ENCODE data around the gene NDUFS7. TPM values are rescaled to one million over a fixed set of nuclear protein-coding genes. Genes with fewer than 3 reads are reported as not detected.

The NDUFS7 gene
- total RNA-seq, 1 donor from 2014 or later: 76.7 TPM

- no peak for DNase-seq
- ATAC-seq: no peak
- H3K36me3 ChIP-seq: peaks cover 63% of the 10 kb centered on the region
Observed at GRCh38 chr19:1390890-1391423, 7.2 kb downstream of the NDUFS7 start.

GRCh38 chr19:1392407-1392806, 8.7 kb downstream of the NDUFS7 start:
- no peak for DNase-seq
- ATAC-seq: no peak
- no peak overlapping the region for H3K4me3 ChIP-seq
- no peaks in the 10 kb centered on the region for H3K9me3 ChIP-seq
- TF ChIP-seq CTCF (IDR thresholded peaks at IDR 0.05): no peak
- no peak overlapping the region for H3K27ac ChIP-seq
- H3K27me3 ChIP-seq (ENCODE audit: low read depth): no peaks in the 10 kb centered on the region
- intact Hi-C loops (cut with DNase I): no loop called here
- H3K36me3 ChIP-seq: peaks cover 63% of the 10 kb centered on the region
- no peaks in the 10 kb centered on the region for H3K4me1 ChIP-seq

More at GRCh38 chr19:1390890-1391423, 7.2 kb downstream of the NDUFS7 start:
- intact Hi-C loops (cut with DNase I): no loop called here
- no peak for TF ChIP-seq CTCF (IDR thresholded peaks at IDR 0.05)
- H3K27me3 ChIP-seq (ENCODE audit: low read depth): no peaks in the 10 kb centered on the region
- peaks cover 3% of the 10 kb centered on the region for H3K4me1 ChIP-seq
- no peak overlapping the region for H3K4me3 ChIP-seq
- no peak overlapping the region for H3K27ac ChIP-seq
- no peaks in the 10 kb centered on the region for H3K9me3 ChIP-seq

- Histone ChIP-seq H3K36me3 (peaks cover 60% of the 10 kb centered on the region), H3K4me1 (no peaks in the 10 kb centered on the region), H3K4me3 (no peak overlapping the region), H3K27ac (no peak overlapping the region), H3K27me3 (ENCODE audit: low read depth) (no peaks in the 10 kb centered on the region), H3K9me3 (no peaks in the 10 kb centered on the region)
- DNase-seq (no peak), ATAC-seq (no peak)
- intact Hi-C loops (cut with DNase I): no loop called here
- TF ChIP-seq CTCF (IDR thresholded peaks at IDR 0.05): no peak
Observed at GRCh38 chr19:1392939-1393530, 9.3 kb downstream of the NDUFS7 start.

- H3K27me3 ChIP-seq (ENCODE audit: low read depth): no peaks in the 10 kb centered on the region
- intact Hi-C loops (cut with DNase I): no loop called here
- DNase-seq: no peak
- no peak overlapping the region for H3K4me3 ChIP-seq
- H3K36me3 ChIP-seq: peaks cover 52% of the 10 kb centered on the region
- ATAC-seq: no peak
- TF ChIP-seq CTCF (IDR thresholded peaks at IDR 0.05): no peak
- H3K4me1 ChIP-seq: no peaks in the 10 kb centered on the region
- H3K27ac ChIP-seq: no peak overlapping the region
- H3K9me3 ChIP-seq: no peaks in the 10 kb centered on the region
Observed at GRCh38 chr19:1393841-1394240, 10.1 kb downstream of the NDUFS7 start.

GRCh38 chr19:1394252-1395193, 10.8 kb downstream of the NDUFS7 start:
- peaks cover 45% of the 10 kb centered on the region for H3K36me3 ChIP-seq
- intact Hi-C loops (cut with DNase I): no loop called here
- no peak overlapping the region for H3K27ac ChIP-seq
- H3K27me3 ChIP-seq (ENCODE audit: low read depth): peaks cover 3% of the 10 kb centered on the region
- H3K9me3 ChIP-seq: no peaks in the 10 kb centered on the region
- TF ChIP-seq CTCF (IDR thresholded peaks at IDR 0.05): no peak
- no peak overlapping the region for H3K4me3 ChIP-seq
- ATAC-seq: peak in 1 of 2 donors; percentile 2
- H3K4me1 ChIP-seq: no peaks in the 10 kb centered on the region
- DNase-seq: no peak
